ENCODE data around the gene ZP1.

GRCh38 chr11:60858731-60859464 is 8.4 kb upstream of the ZP1 start:
- no peak for TF ChIP-seq SMC3 (IDR thresholded peaks at IDR 0.05; ENCODE audit: low read depth, low read length)
- TF ChIP-seq POLR2A (IDR thresholded peaks at IDR 0.05; ENCODE audit: low read depth, low read length): no peak
- no peak for TF ChIP-seq BHLHE40 (IDR thresholded peaks at IDR 0.05; ENCODE audit: low read depth, low read length)
- no peak for TF ChIP-seq MXI1 (IDR thresholded peaks at IDR 0.05; ENCODE audit: borderline replicate concordance, low read depth, low read length)
- no peak for TF ChIP-seq CTCF (conservative IDR thresholded peaks at IDR 0.05; ENCODE audit: low read depth, low read length)
